HepG2 (cell line): ENCODE measurements around the gene FASTK. TPM values are rescaled to one million over a fixed set of nuclear protein-coding genes. Genes with fewer than 3 reads are reported as not detected.

Source experiments
- DPF2 ChIP-seq: sonication (generic); formaldehyde crosslinking; IDR thresholded peaks from 2 replicates; pipeline ENCODE4 v1.4.0; 2020; ENCODE audit warnings: mild to moderate bottlenecking, low read depth, missing genetic modification reagents, borderline replicate concordance
- DRAP1 ChIP-seq: IDR thresholded peaks from 2 replicates; pipeline ENCODE4 v1.6.1; 2016; ENCODE audit warnings: missing genetic modification reagents, missing compliant biosample characterization
- FOXP4 ChIP-seq: sonication (generic); formaldehyde crosslinking; IDR thresholded peaks from 2 replicates; pipeline ENCODE4 v1.4.0; 2020; ENCODE audit warnings: missing genetic modification reagents
- KDM5B ChIP-seq: sonication (generic); formaldehyde crosslinking; IDR thresholded peaks from 2 replicates; pipeline ENCODE4 v1.4.0; 2020; ENCODE audit warnings: missing genetic modification reagents, mild to moderate bottlenecking, borderline replicate concordance
- MTA3 ChIP-seq: sonication (generic); formaldehyde crosslinking; IDR thresholded peaks from 2 replicates; pipeline ENCODE4 v1.4.0; 2020; ENCODE audit warnings: missing genetic modification reagents
- NAIF1 ChIP-seq: sonication (generic); formaldehyde crosslinking; IDR thresholded peaks from 2 replicates; pipeline ENCODE4 v1.5.0; 2020; ENCODE audit warnings: mild to moderate bottlenecking, missing genetic modification reagents, borderline replicate concordance
- NR2C2 ChIP-seq: sonication (generic); formaldehyde crosslinking; IDR thresholded peaks from 2 replicates; pipeline ENCODE4 v1.4.0; 2020; ENCODE audit warnings: missing genetic modification reagents, mild to moderate bottlenecking, moderate library complexity, borderline replicate concordance
- PLRG1 ChIP-seq: fragments of 450-650 bp; conservative IDR thresholded peaks from 2 replicates; pipeline ENCODE4 v1.6.1; 2016
- SNAPC5 ChIP-seq: sonication (generic); formaldehyde crosslinking; IDR thresholded peaks from 2 replicates; pipeline ENCODE4 v1.8.1; 2023; ENCODE audit warnings: mild to moderate bottlenecking, missing genetic modification reagents, borderline replicate concordance
- SP4 ChIP-seq: sonication (generic); formaldehyde crosslinking; IDR thresholded peaks from 2 replicates; pipeline ENCODE4 v1.8.1; 2023; ENCODE audit warnings: mild to moderate bottlenecking, missing genetic modification reagents
- TFE3 ChIP-seq: IDR thresholded peaks from 2 replicates; pipeline ENCODE4 v1.6.1; 2016
- THAP7 ChIP-seq: sonication (generic); formaldehyde crosslinking; IDR thresholded peaks from 2 replicates; pipeline ENCODE4 v1.8.1; 2023; ENCODE audit warnings: mild to moderate bottlenecking, missing genetic modification reagents
- ZBTB34 ChIP-seq: sonication (generic); formaldehyde crosslinking; IDR thresholded peaks from 2 replicates; pipeline ENCODE4 v1.8.0; 2022; ENCODE audit warnings: mild to moderate bottlenecking, missing genetic modification reagents
- ZBTB43 ChIP-seq: sonication (generic); formaldehyde crosslinking; conservative IDR thresholded peaks from 2 replicates; pipeline ENCODE4 v1.4.0; 2020; ENCODE audit warnings: missing genetic modification reagents
- ZNF350 ChIP-seq: sonication (generic); formaldehyde crosslinking; IDR thresholded peaks from 2 replicates; pipeline ENCODE4 v1.4.0; 2020; ENCODE audit warnings: mild to moderate bottlenecking, low read depth, missing genetic modification reagents, borderline replicate concordance
- ZNF44 ChIP-seq: sonication (generic); formaldehyde crosslinking; IDR thresholded peaks from 2 replicates; pipeline ENCODE4 v1.5.1; 2020; ENCODE audit warnings: mild to moderate bottlenecking, missing genetic modification reagents
- ZNF446 ChIP-seq: sonication (generic); formaldehyde crosslinking; IDR thresholded peaks from 2 replicates; pipeline ENCODE4 v1.5.0; 2020; ENCODE audit warnings: mild to moderate bottlenecking, missing genetic modification reagents
- ZNF510 ChIP-seq: sonication (generic); formaldehyde crosslinking; IDR thresholded peaks from 2 replicates; pipeline ENCODE4 v1.4.0; 2020; ENCODE audit warnings: low read depth, mild to moderate bottlenecking, missing genetic modification reagents
- ZNF652 ChIP-seq: IDR thresholded peaks from 2 replicates; pipeline ENCODE4 v1.6.1; 2016; ENCODE audit warnings: low read depth, borderline replicate concordance
- polyA plus RNA-seq, 8 experiments: library from polyadenylated mRNA; depleted of rRNA in 3 of 8; stranded (reverse) in 7 of 8; unstranded in 1 of 8; fragments of >200 nt; fragmentation: Illumina TruSeq in 4 of 8; extraction: Trizol in 4 of 8; gene quantifications; 2 replicates each; pipeline versions ENCODE4 v1.2.1 to v1.2.3, GENCODE V29; 2011 to 2016; ENCODE audit warnings: low read depth in 4 of 8, missing spikeins in 1 of 8, mixed read lengths in 1 of 8; ENCODE audit not compliant: insufficient read depth in 1 of 8
- total RNA-seq, 5 experiments: library from RNA; depleted of rRNA; stranded (reverse); fragments of >200 nt; fragmentation: Illumina TruSeq; extraction: Trizol; gene quantifications; 2 replicates each; pipeline ENCODE4 v1.2.3, GENCODE V29; 2016; ENCODE audit warnings: low read depth in 1 of 5

FASTK gene
- total and polyA plus RNA-seq, 2 of the 13 experiments (the other 11 are each of a cell fraction or from before 2014, with no cell fraction given), result 52.9 to 55.7 TPM

- TF ChIP-seq PLRG1, result no peak
- no peak for TF ChIP-seq ZBTB43 (CRISPR knock-in tag)
- TF ChIP-seq THAP7 (CRISPR knock-in tag), result no peak
- no peak for TF ChIP-seq ZNF510 (CRISPR knock-in tag)
- peak; percentile 55; the same call in 1 of the 2 replicates for TF ChIP-seq SP4
- TF ChIP-seq ZNF446 (CRISPR knock-in tag), result no peak
- TF ChIP-seq TFE3 (CRISPR knock-in tag), result no peak
- no peak for TF ChIP-seq MTA3
- TF ChIP-seq ZBTB34 (CRISPR knock-in tag), result no peak
- TF ChIP-seq NAIF1, result no peak
- 0 out of 2 replicates have a peak, but pooled peaks have one; percentile 23 for TF ChIP-seq ZNF350 (CRISPR knock-in tag)
- peak; percentile 11; the same call in 1 of the 2 replicates for TF ChIP-seq DRAP1 (CRISPR knock-in tag)
- peak; percentile 53; the same call in 1 of the 2 replicates for TF ChIP-seq FOXP4 (CRISPR knock-in tag)
- TF ChIP-seq SNAPC5 (CRISPR knock-in tag), result no peak
- TF ChIP-seq ZNF652 (CRISPR knock-in tag), result no peak
- peak; percentile 41; the same call in 1 of the 2 replicates for TF ChIP-seq NR2C2 (CRISPR knock-in tag)
- TF ChIP-seq KDM5B (CRISPR knock-in tag), result no peak
- no peak for TF ChIP-seq ZNF44 (CRISPR knock-in tag)
- no peak for TF ChIP-seq DPF2
Measured at GRCh38 chr7:151088856-151089699, 8.5 kb upstream of the FASTK start (continued).
